Stimulated activated CD4-positive, alpha-beta T cell treated with anti-CD3 and anti-CD28 coated beads, Interleukin-2, amount 100 ng/mL, for 24 hours (primary cell): ENCODE data around the gene PPID.
A peak's percentile ranks its signal among the peaks of the same experiment; 100 is the strongest.
"Not testable (repeated sequence)": the region's sequence is repeated elsewhere in the genome, so short reads cannot be mapped to it uniquely, and the experiment has no call there.

Experiments
- DNase-seq, 2 donors: peaks; one replicate each; pipeline ENCODE4 v3.0.0-alpha.2; 2020

Gene PPID

GRCh38 chr4:158729716-158730559 is 6.7 kb upstream of the PPID start:
- DNase-seq, result peak; percentile 43 to 48

- no peak for DNase-seq
Measured at GRCh38 chr4:158728236-158728635, 5.0 kb upstream of the PPID start.

- DNase-seq, result no peak
Measured at GRCh38 chr4:158726633-158727032, 3.4 kb upstream of the PPID start.

GRCh38 chr4:158724637-158725036 is 1.4 kb upstream of the PPID start:
- DNase-seq, result no peak

GRCh38 chr4:158722291-158722916 is 792 bp downstream of the PPID start:
- peak; percentile 6 to 21 for DNase-seq

GRCh38 chr4:158721680-158722079 is 1.5 kb downstream of the PPID start:
- no peak for DNase-seq

- DNase-seq, result no peak
Measured at GRCh38 chr4:158715802-158716201, 7.4 kb downstream of the PPID start.

- DNase-seq, result no peak
Measured at GRCh38 chr4:158714937-158715336, 8.3 kb downstream of the PPID start.

GRCh38 chr4:158712622-158713021 is 10.6 kb downstream of the PPID start:
- not testable (repeated sequence) for DNase-seq

- no peak for DNase-seq
Measured at GRCh38 chr4:158710814-158711213, 12.4 kb downstream of the PPID start.

- DNase-seq, result no peak
Measured at GRCh38 chr4:158704274-158704673, 18.9 kb downstream of the PPID start.

GRCh38 chr4:158688813-158689212 is 34.4 kb downstream of the PPID start:
- no peak for DNase-seq

- DNase-seq, result no peak
Measured at GRCh38 chr4:158682066-158682465, 41.1 kb downstream of the PPID start.

- DNase-seq, result no peak
Measured at GRCh38 chr4:158681629-158682028, 41.6 kb downstream of the PPID start.

- no peak for DNase-seq
Measured at GRCh38 chr4:158678767-158679166, 44.4 kb downstream of the PPID start.

GRCh38 chr4:158676076-158676475 is 47.1 kb downstream of the PPID start:
- DNase-seq, result no peak

GRCh38 chr4:158673633-158674032 is 49.6 kb downstream of the PPID start:
- DNase-seq, result no peak

- DNase-seq, result peak; percentile 96 to 98
Measured at GRCh38 chr4:158671915-158672806, 51.0 kb downstream of the PPID start, which contains the start of gene ETFDH. TSS of gene ETFDH (plus strand) at chr4:158672296. CDS start at chr4:158672457, 161 bp downstream.

- no peak for DNase-seq
Measured at GRCh38 chr4:158671665-158671914, 51.6 kb downstream of the PPID start, which contains the start of gene C4orf46. TSS of gene C4orf46 (minus strand) at chr4:158671887. CDS start at chr4:158671801, 86 bp downstream.

GRCh38 chr4:158670975-158671664 is 52.1 kb downstream of the PPID start:
- DNase-seq, result peak; percentile 64 to 68

- DNase-seq, result no peak
Measured at GRCh38 chr4:158669310-158669709, 53.9 kb downstream of the PPID start.

- peak; percentile 28 to 29 for DNase-seq
Measured at GRCh38 chr4:158667651-158668198, 55.5 kb downstream of the PPID start.
